Measurements from ENCODE around the gene MYO15B.

The MYO15B gene

GRCh38 chr17:75622771-75623273 lies 35.2 kb downstream of the MYO15B start:
- Histone ChIP-seq H3K4me1 (ENCODE audit: control extremely low read depth in 1 of 4, control insufficient read depth in 4 of 4, insufficient read depth in 4 of 4, low read length in 3 of 4) (peaks cover 0 to 2% (median 0%) of the 10 kb centered on the region in 4 experiments), H3K36me3 (ENCODE audit: control insufficient read depth in 4 of 4, insufficient read depth in 4 of 4, low read length in 3 of 4) (peaks cover 6 to 94% (median 62%) of the 10 kb centered on the region in 4 experiments), H3K9me3 (ENCODE audit: control extremely low read depth in 1 of 5, control insufficient read depth in 4 of 5, insufficient read depth in 2 of 5, low read depth in 1 of 5, low read length in 4 of 5) (no peaks in the 10 kb centered on the region), H3K4me3 (ENCODE audit: control insufficient read depth in 1 of 7, extremely low read depth in 1 of 7, insufficient read depth in 4 of 7, low read depth in 2 of 7, low read length in 6 of 7) (no peak overlapping the region), H3K27me3 (replicated peaks in 2 of 5; ENCODE audit: control insufficient read depth in 4 of 5, insufficient read depth in 5 of 5, low read length in 4 of 5) (no peaks in the 10 kb centered on the region), H3K27ac (ENCODE audit: insufficient read depth in 1 of 2, low read depth in 1 of 2, low read length in 2 of 2, poor library complexity in 1 of 2, severe bottlenecking in 2 of 2) (no peak overlapping the region)
- POLR2A ChIA-PET, result no interaction called here
- CTCF ChIA-PET, result interaction anchor here (0.9 to 29.3 kb wide), 7 partner anchors 10 to 200 kb away, joined by 3 to 834 read pairs (median 26); partner anchors contain the start of gene SMIM5
- DNase-seq, result no peak
- 97% methylated on average over 14 of the region's 15 CpGs for WGBS (ENCODE audit: insufficient coverage)

GRCh38 chr17:75623386-75623785 lies 35.8 kb downstream of the MYO15B start:
- WGBS (ENCODE audit: insufficient coverage), result 96% methylated on average over 7 of the region's 9 CpGs
- POLR2A ChIA-PET, result no interaction called here
- Histone ChIP-seq H3K9me3 (ENCODE audit: control extremely low read depth in 1 of 5, control insufficient read depth in 4 of 5, insufficient read depth in 2 of 5, low read depth in 1 of 5, low read length in 4 of 5) (no peaks in the 10 kb centered on the region), H3K27me3 (replicated peaks in 2 of 5; ENCODE audit: control insufficient read depth in 4 of 5, insufficient read depth in 5 of 5, low read length in 4 of 5) (no peaks in the 10 kb centered on the region), H3K4me3 (ENCODE audit: control insufficient read depth in 1 of 7, extremely low read depth in 1 of 7, insufficient read depth in 4 of 7, low read depth in 2 of 7, low read length in 6 of 7) (no peak overlapping the region), H3K36me3 (ENCODE audit: control insufficient read depth in 4 of 4, insufficient read depth in 4 of 4, low read length in 3 of 4) (peaks cover 6 to 94% (median 60%) of the 10 kb centered on the region in 4 experiments), H3K27ac (ENCODE audit: insufficient read depth in 1 of 2, low read depth in 1 of 2, low read length in 2 of 2, poor library complexity in 1 of 2, severe bottlenecking in 2 of 2) (no peak overlapping the region), H3K4me1 (ENCODE audit: control extremely low read depth in 1 of 4, control insufficient read depth in 4 of 4, insufficient read depth in 4 of 4, low read length in 3 of 4) (peaks cover 0 to 2% (median 0%) of the 10 kb centered on the region in 4 experiments)
- no peak for DNase-seq
- CTCF ChIA-PET, result interaction anchor here (0.9 to 29.3 kb wide), 7 partner anchors 10 to 200 kb away, joined by 3 to 834 read pairs (median 26); partner anchors contain the start of gene SMIM5

GRCh38 chr17:75624021-75624420 lies 36.4 kb downstream of the MYO15B start:
- Histone ChIP-seq H3K9me3 (ENCODE audit: control extremely low read depth in 1 of 5, control insufficient read depth in 4 of 5, insufficient read depth in 2 of 5, low read depth in 1 of 5, low read length in 4 of 5) (no peaks in the 10 kb centered on the region), H3K36me3 (ENCODE audit: control insufficient read depth in 4 of 4, insufficient read depth in 4 of 4, low read length in 3 of 4) (peaks cover 6 to 94% (median 60%) of the 10 kb centered on the region in 4 experiments), H3K4me1 (ENCODE audit: control extremely low read depth in 1 of 4, control insufficient read depth in 4 of 4, insufficient read depth in 4 of 4, low read length in 3 of 4) (peaks cover 0 to 2% (median 0%) of the 10 kb centered on the region in 4 experiments), H3K4me3 (ENCODE audit: control insufficient read depth in 1 of 7, extremely low read depth in 1 of 7, insufficient read depth in 4 of 7, low read depth in 2 of 7, low read length in 6 of 7) (no peak overlapping the region), H3K27me3 (replicated peaks in 2 of 5; ENCODE audit: control insufficient read depth in 4 of 5, insufficient read depth in 5 of 5, low read length in 4 of 5) (no peaks in the 10 kb centered on the region), H3K27ac (ENCODE audit: insufficient read depth in 1 of 2, low read depth in 1 of 2, low read length in 2 of 2, poor library complexity in 1 of 2, severe bottlenecking in 2 of 2) (no peak overlapping the region)
- ChIA-PET POLR2A (interaction anchor here (0.5 kb wide), 1 partner anchor 64 kb away, joined by 4 read pairs; no protein-coding TSS in a partner anchor), CTCF (interaction anchor here (1.0 to 29.3 kb wide), 10 partner anchors 10 to 199 kb away, joined by 3 to 834 read pairs (median 13); partner anchors contain the start of gene SMIM5)
- no peak for DNase-seq
- WGBS (ENCODE audit: insufficient coverage), result 94% methylated on average over 10 of the region's 12 CpGs

GRCh38 chr17:75624714-75625345 lies 37.2 kb downstream of the MYO15B start:
- Histone ChIP-seq H3K4me3 (ENCODE audit: control insufficient read depth in 1 of 7, extremely low read depth in 1 of 7, insufficient read depth in 4 of 7, low read depth in 2 of 7, low read length in 6 of 7) (no peak overlapping the region), H3K27ac (ENCODE audit: insufficient read depth in 1 of 2, low read depth in 1 of 2, low read length in 2 of 2, poor library complexity in 1 of 2, severe bottlenecking in 2 of 2) (no peak overlapping the region), H3K9me3 (ENCODE audit: control extremely low read depth in 1 of 5, control insufficient read depth in 4 of 5, insufficient read depth in 2 of 5, low read depth in 1 of 5, low read length in 4 of 5) (no peaks in the 10 kb centered on the region), H3K4me1 (ENCODE audit: control extremely low read depth in 1 of 4, control insufficient read depth in 4 of 4, insufficient read depth in 4 of 4, low read length in 3 of 4) (peaks cover 0 to 2% (median 0%) of the 10 kb centered on the region in 4 experiments), H3K27me3 (replicated peaks in 2 of 5; ENCODE audit: control insufficient read depth in 4 of 5, insufficient read depth in 5 of 5, low read length in 4 of 5) (no peaks in the 10 kb centered on the region), H3K36me3 (ENCODE audit: control insufficient read depth in 4 of 4, insufficient read depth in 4 of 4, low read length in 3 of 4) (peaks cover 6 to 86% (median 55%) of the 10 kb centered on the region in 4 experiments)
- no peak for DNase-seq
- 96% methylated on average over 7 of the region's 23 CpGs for WGBS (ENCODE audit: insufficient coverage)
- ChIA-PET POLR2A (no interaction called here), CTCF (interaction anchor here (0.6 to 29.3 kb wide), 13 partner anchors 9 to 135 kb away, joined by 3 to 834 read pairs (median 8); partner anchors contain the start of gene SMIM5)

GRCh38 chr17:75625813-75626486 lies 38.4 kb downstream of the MYO15B start:
- no peak overlapping the region for H3K4me3 ChIP-seq (ENCODE audit: control insufficient read depth in 1 of 7, extremely low read depth in 1 of 7, insufficient read depth in 4 of 7, low read depth in 2 of 7, low read length in 6 of 7)
- POLR2A ChIA-PET, result no interaction called here

GRCh38 chr17:75626496-75627038 lies 39.0 kb downstream of the MYO15B start:
- no peaks in the 10 kb centered on the region for H3K27me3 ChIP-seq (replicated peaks in 2 of 5; ENCODE audit: control insufficient read depth in 4 of 5, insufficient read depth in 5 of 5, low read length in 4 of 5)
- ChIA-PET CTCF (interaction anchor here (1.2 to 29.3 kb wide), 6 partner anchors 14 to 133 kb away, joined by 3 to 834 read pairs (median 16); a partner anchor contains a TSS), POLR2A (no interaction called here)
- peaks cover 0 to 2% (median 0%) of the 10 kb centered on the region in 4 experiments for H3K4me1 ChIP-seq (ENCODE audit: control extremely low read depth in 1 of 4, control insufficient read depth in 4 of 4, insufficient read depth in 4 of 4, low read length in 3 of 4)
- 83% methylated on average over 9 of the region's 11 CpGs for WGBS (ENCODE audit: insufficient coverage)
- DNase-seq, result no peak
- H3K9me3 ChIP-seq (ENCODE audit: control extremely low read depth in 1 of 5, control insufficient read depth in 4 of 5, insufficient read depth in 2 of 5, low read depth in 1 of 5, low read length in 4 of 5), result no peaks in the 10 kb centered on the region
- peak overlapping the region in 1 of 2 experiments; percentile 32 for H3K27ac ChIP-seq (ENCODE audit: insufficient read depth in 1 of 2, low read depth in 1 of 2, low read length in 2 of 2, poor library complexity in 1 of 2, severe bottlenecking in 2 of 2)
- peaks cover 4 to 79% (median 50%) of the 10 kb centered on the region in 4 experiments for H3K36me3 ChIP-seq (ENCODE audit: control insufficient read depth in 4 of 4, insufficient read depth in 4 of 4, low read length in 3 of 4)
- H3K4me3 ChIP-seq (ENCODE audit: control insufficient read depth in 1 of 7, extremely low read depth in 1 of 7, insufficient read depth in 4 of 7, low read depth in 2 of 7, low read length in 6 of 7), result no peak overlapping the region

More at GRCh38 chr17:75625813-75626486, 38.4 kb downstream of the MYO15B start:
- Histone ChIP-seq H3K27me3 (replicated peaks in 2 of 5; ENCODE audit: control insufficient read depth in 4 of 5, insufficient read depth in 5 of 5, low read length in 4 of 5) (no peaks in the 10 kb centered on the region), H3K36me3 (ENCODE audit: control insufficient read depth in 4 of 4, insufficient read depth in 4 of 4, low read length in 3 of 4) (peaks cover 4 to 84% (median 53%) of the 10 kb centered on the region in 4 experiments), H3K4me1 (ENCODE audit: control extremely low read depth in 1 of 4, control insufficient read depth in 4 of 4, insufficient read depth in 4 of 4, low read length in 3 of 4) (peaks cover 0 to 2% (median 0%) of the 10 kb centered on the region in 4 experiments), H3K27ac (ENCODE audit: insufficient read depth in 1 of 2, low read depth in 1 of 2, low read length in 2 of 2, poor library complexity in 1 of 2, severe bottlenecking in 2 of 2) (no peak overlapping the region), H3K9me3 (ENCODE audit: control extremely low read depth in 1 of 5, control insufficient read depth in 4 of 5, insufficient read depth in 2 of 5, low read depth in 1 of 5, low read length in 4 of 5) (no peaks in the 10 kb centered on the region)
- DNase-seq, result peak in 2 of 3 donors; percentile 50 to 51
- WGBS (ENCODE audit: insufficient coverage), result 89% methylated on average over 14 of the region's 15 CpGs
- CTCF ChIA-PET, result interaction anchor here (1.0 to 29.3 kb wide), 13 partner anchors 8 to 134 kb away, joined by 3 to 834 read pairs (median 8); partner anchors contain the start of gene SMIM5

Measured in common myeloid progenitor, CD34-positive (primary cell).